Parathyroid adenoma (tissue), 2 donors: ENCODE data around the gene RASA3.
"Not testable (repeated sequence)": the region's sequence is repeated elsewhere in the genome, so short reads cannot be mapped to it uniquely, and the experiment has no call there.

ENCODE experiments used
- H2AFZ ChIP-seq: fragments of 300-600 bp; sonication (generic); one replicate; pipeline ENCODE4 v1.7.0; 2017; ENCODE audit warnings: antibody characterized with exemption, mild to moderate bottlenecking
- H3K27ac ChIP-seq: fragments of 300-600 bp; sonication (generic); one replicate; pipeline ENCODE4 v1.7.0; 2017
- H3K27me3 ChIP-seq: fragments of 300-600 bp; sonication (generic); one replicate; pipeline ENCODE4 v1.7.0; 2017; ENCODE audit warnings: low read length; ENCODE audit not compliant: control insufficient read depth, insufficient read depth
- H3K36me3 ChIP-seq: fragments of 300-600 bp; sonication (generic); one replicate; pipeline ENCODE4 v1.7.0; 2017; ENCODE audit warnings: low read length; ENCODE audit not compliant: control insufficient read depth, insufficient read depth
- H3K4me1 ChIP-seq: fragments of 300-600 bp; sonication (generic); one replicate; pipeline ENCODE4 v1.7.0; 2017; ENCODE audit warnings: control low read depth
- H3K4me2 ChIP-seq: fragments of 300-600 bp; sonication (generic); one replicate; pipeline ENCODE4 v1.7.0; 2017; ENCODE audit warnings: low read length
- H3K4me3 ChIP-seq: fragments of 300-600 bp; sonication (generic); one replicate; pipeline ENCODE4 v1.7.0; 2017; ENCODE audit warnings: low read depth, low read length
- H3K79me2 ChIP-seq: fragments of 300-600 bp; sonication (generic); one replicate; pipeline ENCODE4 v1.7.0; 2017; ENCODE audit warnings: control low read depth
- H3K9ac ChIP-seq: fragments of 300-600 bp; sonication (generic); one replicate; pipeline ENCODE4 v1.7.0; 2017; ENCODE audit warnings: mild to moderate bottlenecking
- H3K9me3 ChIP-seq: fragments of 300-600 bp; sonication (generic); one replicate; pipeline ENCODE4 v1.7.0; 2017; ENCODE audit warnings: low read length; ENCODE audit not compliant: control insufficient read depth
- CTCF ChIP-seq: fragments of 300-600 bp; sonication (generic); IDR thresholded peaks from one replicate; pipeline ENCODE4 v1.7.0; 2017; ENCODE audit warnings: antibody characterized with exemption, mild to moderate bottlenecking
- donor health status: primary hyperparathyroidism.

RASA3 gene

DNA sequence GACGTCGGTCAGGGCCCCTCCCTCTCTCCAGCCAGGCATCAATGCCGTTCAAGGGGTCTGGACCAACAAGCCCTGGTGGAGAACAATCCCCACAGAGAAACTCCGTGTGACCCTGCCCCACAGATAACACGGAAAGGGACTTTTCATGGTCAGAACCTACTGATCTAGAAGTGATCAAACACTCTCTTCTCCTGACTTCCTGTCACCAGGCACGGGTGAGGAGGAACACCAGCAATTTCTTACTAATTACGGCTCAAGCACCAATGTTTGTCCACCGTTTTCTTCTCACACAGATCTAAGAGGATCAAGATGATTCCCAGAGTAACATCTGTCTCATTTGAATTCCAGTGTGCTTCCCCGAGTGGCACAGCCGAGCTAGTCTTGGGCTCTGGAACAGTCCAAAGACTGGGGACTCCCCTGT, 11.8 kb downstream of the RASA3 start:
- Histone ChIP-seq H3K4me1 (no peaks in the 10 kb centered on the region), H3K4me3 (no peak overlapping the region), H3K36me3 (no peaks in the 10 kb centered on the region), H3K9ac (no peak overlapping the region), H3K4me2 (no peak overlapping the region), H3K79me2 (peaks cover 2% of the 10 kb centered on the region), H3K9me3 (no peaks in the 10 kb centered on the region), H2AFZ (no peak overlapping the region), H3K27me3 (no peaks in the 10 kb centered on the region), H3K27ac (no peak overlapping the region)
- no peak for TF ChIP-seq CTCF

DNA sequence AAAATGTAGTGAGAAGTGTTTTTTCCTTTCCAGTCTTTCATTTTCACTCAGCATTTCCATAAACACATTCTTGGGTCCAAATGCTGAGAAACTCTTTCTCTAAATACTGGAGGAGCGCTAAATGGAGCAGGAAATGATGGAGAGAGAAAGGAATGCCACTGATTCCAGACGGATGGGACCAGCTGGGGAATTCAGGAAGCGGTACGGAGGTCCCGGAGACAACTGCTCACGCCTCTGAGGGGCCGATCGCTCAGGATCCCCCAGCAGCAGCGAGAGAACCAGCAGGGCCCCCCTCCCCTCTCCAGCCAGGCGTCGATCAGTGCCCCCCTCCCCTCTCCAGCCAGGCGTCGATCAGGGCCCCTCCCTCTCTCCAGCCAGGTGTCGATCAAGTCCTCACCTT, 13.2 kb downstream of the RASA3 start:
- H3K4me1 ChIP-seq = no peaks in the 10 kb centered on the region
- no peaks in the 10 kb centered on the region for H3K9me3 ChIP-seq
- H3K9ac ChIP-seq = no peak overlapping the region
- no peaks in the 10 kb centered on the region for H3K27me3 ChIP-seq
- no peak overlapping the region for H3K27ac ChIP-seq
- no peak for TF ChIP-seq CTCF
- H3K79me2 ChIP-seq = peaks cover 2% of the 10 kb centered on the region
- H3K4me2 ChIP-seq = no peak overlapping the region
- H2AFZ ChIP-seq = no peak overlapping the region
- H3K4me3 ChIP-seq = no peak overlapping the region
- no peaks in the 10 kb centered on the region for H3K36me3 ChIP-seq

GRCh38 chr13:114118511-114119123, 13.8 kb downstream of the RASA3 start:
- no peak overlapping the region for H2AFZ ChIP-seq
- no peaks in the 10 kb centered on the region for H3K4me1 ChIP-seq
- H3K27ac ChIP-seq = no peak overlapping the region
- H3K27me3 ChIP-seq = no peaks in the 10 kb centered on the region
- H3K79me2 ChIP-seq = peaks cover 2% of the 10 kb centered on the region
- no peak overlapping the region for H3K4me3 ChIP-seq
- TF ChIP-seq CTCF = no peak
- H3K36me3 ChIP-seq = no peaks in the 10 kb centered on the region
- H3K4me2 ChIP-seq = no peak overlapping the region
- H3K9ac ChIP-seq = no peak overlapping the region
- no peaks in the 10 kb centered on the region for H3K9me3 ChIP-seq

- TF ChIP-seq CTCF = no peak
- no peaks in the 10 kb centered on the region for H3K4me1 ChIP-seq
Observed at GRCh38 chr13:114118086-114118485, 14.3 kb downstream of the RASA3 start.

DNA sequence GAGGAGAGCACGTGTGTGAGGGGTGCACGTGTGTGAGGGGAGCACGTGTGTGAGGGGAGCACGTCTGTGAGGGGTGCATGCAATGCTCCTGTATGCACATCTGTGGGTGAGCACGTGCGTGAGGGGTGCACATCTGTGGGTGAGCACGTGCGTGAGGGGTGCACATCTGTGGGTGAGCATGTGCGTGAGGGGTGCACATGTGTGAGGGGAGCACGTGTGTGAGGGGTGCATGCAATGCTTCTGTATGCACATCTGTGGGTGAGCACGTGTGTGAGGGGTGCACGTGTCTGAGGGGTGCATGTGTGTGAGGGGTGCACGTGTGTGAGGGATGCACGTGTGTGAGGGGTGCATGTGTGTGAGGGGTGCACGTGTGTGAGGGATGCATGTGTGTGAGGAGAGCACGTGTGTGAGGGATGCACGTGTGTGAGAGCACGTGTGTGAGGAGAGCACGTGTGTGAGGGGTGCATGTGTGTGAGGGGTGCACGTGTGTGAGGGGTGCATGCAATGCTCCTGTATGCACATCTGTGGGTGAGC, 15.0 kb downstream of the RASA3 start:
- H3K27ac ChIP-seq, H3K4me2 ChIP-seq, H3K27me3 ChIP-seq, H3K36me3 ChIP-seq, H3K4me3 ChIP-seq, H3K79me2 ChIP-seq, H2AFZ ChIP-seq, H3K4me1 ChIP-seq, H3K9ac ChIP-seq, H3K9me3 ChIP-seq: not testable (repeated sequence)

More at GRCh38 chr13:114118086-114118485, 14.3 kb downstream of the RASA3 start:
- Histone ChIP-seq H3K27me3 (no peaks in the 10 kb centered on the region), H3K79me2 (peaks cover 2% of the 10 kb centered on the region), H3K9ac (no peak overlapping the region), H3K4me3 (no peak overlapping the region), H2AFZ (no peak overlapping the region), H3K9me3 (no peaks in the 10 kb centered on the region), H3K4me2 (no peak overlapping the region), H3K36me3 (no peaks in the 10 kb centered on the region), H3K27ac (no peak overlapping the region)
